CD4-positive, alpha-beta T cell treated with Interleukin-15 for 4 hours (primary cell): Measurements from ENCODE around the gene LRMDA.
"Not testable (repeated sequence)": the region's sequence is repeated elsewhere in the genome, so short reads cannot be mapped to it uniquely, and the experiment has no call there.

Experiments
- DNase-seq: peaks from one replicate; pipeline ENCODE4 v3.0.0-alpha.2; 2020; ENCODE audit warnings: low spot score

Gene LRMDA

GRCh38 chr10:76509446-76509845 lies 1078.0 kb downstream of the LRMDA start:
- no peak for DNase-seq

GRCh38 chr10:76514321-76514720 lies 1082.9 kb downstream of the LRMDA start:
- DNase-seq, result no peak

GRCh38 chr10:76514869-76515268 lies 1083.4 kb downstream of the LRMDA start:
- no peak for DNase-seq

- no peak for DNase-seq
These were observed 1091.1 kb downstream of the LRMDA start for GRCh38 chr10:76522547-76522946.

DNA sequence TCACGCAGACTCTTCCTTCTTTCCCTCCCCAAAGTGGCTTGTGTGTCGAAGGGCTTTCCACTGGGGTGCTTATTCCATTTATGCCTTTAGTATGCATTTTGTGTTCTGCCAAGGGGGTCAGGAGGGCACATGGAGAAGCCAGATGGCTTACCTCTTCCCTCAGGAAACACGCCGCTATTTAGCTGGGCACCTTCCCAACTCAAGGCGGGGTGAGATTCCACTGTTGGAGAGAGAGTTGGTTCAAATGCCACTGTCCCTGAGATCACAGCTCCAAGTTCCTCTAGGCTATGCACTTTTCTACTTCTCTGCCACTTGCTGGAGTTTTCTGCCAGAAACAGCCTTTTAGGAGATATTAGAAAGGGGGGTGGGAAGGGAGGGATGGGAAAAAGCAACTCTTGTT lies 1091.8 kb downstream of the LRMDA start:
- no peak for DNase-seq

DNA sequence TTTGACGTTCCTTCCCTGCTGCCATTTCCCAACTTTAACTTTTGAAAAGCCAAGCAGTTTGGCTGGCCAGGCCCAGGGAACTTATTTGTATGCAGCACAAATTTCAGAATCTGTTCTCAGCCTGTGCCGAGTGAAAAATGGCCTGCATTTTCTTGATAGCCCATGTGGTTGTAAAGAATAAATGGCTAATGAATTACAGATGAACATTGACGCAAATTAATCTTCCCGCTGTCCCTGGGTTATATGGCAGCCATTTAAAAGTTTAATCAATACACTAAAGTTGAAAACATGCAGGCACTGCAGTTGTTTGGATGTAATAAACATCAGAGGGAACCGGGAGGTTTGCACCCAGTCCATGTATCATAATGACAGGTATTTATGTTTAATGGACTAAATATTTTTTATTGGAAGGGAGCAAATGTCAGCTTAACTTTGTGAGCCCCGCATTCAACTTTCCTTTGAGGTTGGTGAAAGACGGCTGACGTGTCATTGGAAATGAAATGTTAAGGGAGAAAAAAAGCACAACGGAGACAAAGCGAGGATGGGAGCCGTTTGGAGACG lies 1092.4 kb downstream of the LRMDA start:
- no peak for DNase-seq

DNA sequence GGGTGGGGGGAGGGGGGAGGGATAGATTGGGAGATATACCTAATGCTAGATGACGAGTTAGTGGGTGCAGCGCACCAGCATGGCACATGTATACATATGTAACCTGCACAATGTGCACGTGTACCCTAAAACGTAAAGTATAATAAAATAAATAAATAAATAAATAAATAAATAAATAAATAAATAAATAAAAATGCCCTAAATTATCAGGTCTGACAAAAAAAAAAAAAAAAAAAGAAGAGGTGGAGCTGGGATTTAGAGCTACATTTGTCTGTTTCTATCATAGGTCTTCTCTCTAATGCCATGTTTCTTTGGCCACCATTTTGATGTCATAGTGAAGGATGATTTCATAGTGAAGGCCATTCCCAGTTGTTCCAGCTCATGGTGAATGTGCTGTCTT lies 1095.4 kb downstream of the LRMDA start:
- DNase-seq, result not testable (repeated sequence)

GRCh38 chr10:76540331-76540730 lies 1108.9 kb downstream of the LRMDA start:
- no peak for DNase-seq

GRCh38 chr10:76540786-76541185 lies 1109.4 kb downstream of the LRMDA start:
- no peak for DNase-seq

DNA sequence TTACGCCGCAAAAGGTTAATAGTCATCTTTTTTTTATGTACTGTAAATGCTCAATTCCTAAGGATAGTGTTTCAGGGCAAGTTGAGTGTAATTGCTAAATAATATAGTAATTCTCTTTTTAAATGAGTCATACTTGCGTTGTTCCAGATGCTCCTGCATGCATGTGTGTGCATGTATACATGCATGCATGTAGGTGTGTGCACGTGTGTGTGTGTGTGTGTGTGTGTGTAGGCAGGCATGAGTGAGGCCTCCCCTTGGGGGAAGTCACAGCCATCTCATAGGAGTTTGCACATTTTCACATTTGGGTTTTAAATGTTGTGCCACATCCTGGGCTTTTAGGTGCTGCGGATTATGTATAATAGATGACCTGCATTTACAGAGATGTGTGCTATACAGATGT lies 1110.4 kb downstream of the LRMDA start:
- DNase-seq, result no peak

GRCh38 chr10:76542307-76542930 lies 1111.0 kb downstream of the LRMDA start:
- no peak for DNase-seq

DNA sequence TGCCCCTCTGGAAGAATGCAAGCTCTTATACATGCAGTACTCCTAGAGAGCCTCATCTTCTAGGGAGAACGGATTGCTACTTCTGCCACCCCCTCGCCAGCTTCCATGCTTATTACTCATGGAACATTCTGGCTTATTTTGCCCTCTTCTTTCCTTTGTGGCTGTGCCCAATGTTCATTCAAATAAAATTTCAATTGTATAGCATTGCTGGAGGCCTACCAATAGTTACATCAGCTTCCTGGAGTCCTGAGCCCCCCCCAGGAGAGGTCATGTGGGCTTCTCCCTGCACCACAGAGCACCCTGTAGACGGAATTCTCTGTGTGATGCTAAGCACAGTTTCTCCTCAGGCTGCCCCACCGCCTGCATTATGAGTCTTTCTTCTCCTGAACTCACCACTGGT lies 1112.2 kb downstream of the LRMDA start:
- no peak for DNase-seq

GRCh38 chr10:76544789-76545188 lies 1113.4 kb downstream of the LRMDA start:
- no peak for DNase-seq

GRCh38 chr10:76546411-76546810 lies 1115.0 kb downstream of the LRMDA start:
- DNase-seq, result no peak

- peak; percentile 21 for DNase-seq
These were observed 1116.0 kb downstream of the LRMDA start for GRCh38 chr10:76547352-76547972.

GRCh38 chr10:76548716-76549115 lies 1117.3 kb downstream of the LRMDA start:
- DNase-seq, result no peak

GRCh38 chr10:76549171-76549570 lies 1117.7 kb downstream of the LRMDA start:
- DNase-seq, result no peak

GRCh38 chr10:76550806-76551205 lies 1119.4 kb downstream of the LRMDA start:
- no peak for DNase-seq

GRCh38 chr10:76552091-76552873 lies 1120.9 kb downstream of the LRMDA start:
- DNase-seq, result no peak

GRCh38 chr10:76553263-76554032 lies 1122.0 kb downstream of the LRMDA start:
- no peak for DNase-seq

DNA sequence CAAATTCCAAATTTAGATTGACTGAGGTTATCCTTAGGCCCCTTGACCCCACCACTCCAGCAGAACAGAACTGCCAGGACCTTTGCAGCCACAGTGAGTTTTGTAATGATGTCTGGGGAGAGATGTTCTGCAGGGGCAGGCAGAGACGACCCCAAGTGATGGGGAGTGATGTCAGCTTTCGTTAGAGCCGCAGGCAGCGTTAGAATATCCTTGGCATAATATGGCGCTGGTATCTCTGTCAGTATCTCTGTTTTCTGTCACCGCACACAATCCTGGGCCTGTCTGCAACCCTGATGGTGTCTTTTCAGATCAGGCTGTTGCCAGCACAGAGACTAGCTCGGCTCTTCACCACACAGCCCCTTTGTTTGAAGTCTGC lies 1122.6 kb downstream of the LRMDA start:
- DNase-seq, result no peak

DNA sequence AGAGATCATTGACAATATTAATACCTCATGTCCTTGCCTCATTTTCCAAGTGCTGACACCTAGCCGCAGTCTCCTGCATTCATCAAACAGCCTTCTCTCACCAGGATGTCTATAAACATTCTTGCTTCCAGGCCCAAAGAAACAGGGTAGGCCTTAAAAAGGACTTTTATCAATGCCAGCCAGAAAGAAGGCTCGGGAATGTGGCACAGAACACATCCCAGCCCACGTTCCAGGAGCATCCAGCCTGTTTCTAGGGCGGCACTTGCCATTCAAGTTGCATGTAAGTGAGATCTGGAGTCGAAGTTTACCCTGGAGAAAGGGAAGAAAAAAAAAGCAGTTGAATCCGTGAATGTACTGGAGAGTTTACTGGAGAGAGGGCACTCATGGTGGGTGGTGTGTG lies 1123.1 kb downstream of the LRMDA start:
- DNase-seq, result no peak
